Activated CD8-positive, alpha-beta T cell treated with anti-CD3 and anti-CD28 coated beads for 36 hours (primary cell): Measurements from ENCODE around the gene ADARB1. TPM values are rescaled to one million over a fixed set of nuclear protein-coding genes. Genes with fewer than 3 reads are reported as not detected.

Source experiments
- ATAC-seq: fragments of 200-7000 bp; cut with Tn5 transposase; one replicate; pipeline ENCODE4 v1.10.0; 2021; ENCODE audit warnings: mild to moderate bottlenecking, moderate library complexity
- CTCF ChIA-PET: fragments of 350-600 bp; sonication (Branson Sonifier 250); formaldehyde crosslinking; loops from one replicate; lab custom pipeline; 2021; ENCODE audit warnings: antibody characterized with exemption; lab: Charles Lee
- POLR2A ChIA-PET: fragments of 350-600 bp; sonication (Branson Sonifier 250); formaldehyde crosslinking; loops from one replicate; lab custom pipeline; 2021; ENCODE audit warnings: antibody characterized with exemption; lab: Charles Lee
- DNase-seq: peaks from one replicate; pipeline ENCODE4 v3.0.0-alpha.2; 2020
- H3K27ac Mint-ChIP-seq: one replicate; pipeline ENCODE4 v1.8.0; 2021; ENCODE audit warnings: mild to moderate bottlenecking, mixed read lengths
- H3K27me3 Mint-ChIP-seq: one replicate; pipeline ENCODE4 v1.8.0; 2021; ENCODE audit warnings: mixed read lengths
- H3K36me3 Mint-ChIP-seq: one replicate; pipeline ENCODE4 v1.8.0; 2021; ENCODE audit warnings: low read depth, mixed read lengths
- H3K4me1 Mint-ChIP-seq: one replicate; pipeline ENCODE4 v1.8.0; 2021; ENCODE audit warnings: low read depth, mixed read lengths
- H3K4me3 Mint-ChIP-seq: one replicate; pipeline ENCODE4 v1.8.0; 2021; ENCODE audit warnings: mild to moderate bottlenecking, moderate library complexity, mixed read lengths
- H3K9me3 Mint-ChIP-seq: one replicate; pipeline ENCODE4 v1.8.0; 2021; ENCODE audit warnings: mixed read lengths
- CTCF ChIP-seq: fragments of 200-600 bp; IDR thresholded peaks from one replicate; pipeline ENCODE4 v1.8.0; 2022; ENCODE audit warnings: antibody characterized with exemption, mild to moderate bottlenecking
- intact Hi-C: fragments of 100-400 bp; cut with micrococcal nuclease; formaldehyde crosslinking; loops from one replicate; pipeline ENCODE4 v1.10.0; 2022
- total RNA-seq, 2 experiments: library from RNA; stranded (reverse); gene quantifications; one replicate each; pipeline ENCODE4 v1.2.3, GENCODE V29; 2021

Gene ADARB1
- total RNA-seq, 2 experiments from 2014 or later: 36.2 to 37.1 TPM

GRCh38 chr21:45161038-45161945 is 86.9 kb downstream of the ADARB1 start:
- no peaks in the 10 kb centered on the region for H3K27me3 Mint-ChIP-seq
- CTCF ChIA-PET: interaction anchor here (0.8 to 1.7 kb wide), 2 partner anchors 8 to 24 kb away, joined by 3 to 5 read pairs; no protein-coding TSS in a partner anchor
- no peak overlapping the region for H3K4me3 Mint-ChIP-seq
- POLR2A ChIA-PET: no interaction called here
- H3K36me3 Mint-ChIP-seq: peaks cover 3% of the 10 kb centered on the region
- DNase-seq (no peak), ATAC-seq (no peak)
- H3K9me3 Mint-ChIP-seq: no peaks in the 10 kb centered on the region
- no peaks in the 10 kb centered on the region for H3K4me1 Mint-ChIP-seq
- intact Hi-C loops: no loop called here
- no peak for TF ChIP-seq CTCF
- no peak overlapping the region for H3K27ac Mint-ChIP-seq

- no peak for TF ChIP-seq CTCF
- ChIA-PET CTCF (interaction anchor here (1.7 to 1.9 kb wide), 2 partner anchors 9 to 25 kb away, joined by 5 to 7 read pairs; no protein-coding TSS in a partner anchor), POLR2A (no interaction called here)
- H3K4me3 Mint-ChIP-seq: no peak overlapping the region
- no peak overlapping the region for H3K27ac Mint-ChIP-seq
- no peaks in the 10 kb centered on the region for H3K9me3 Mint-ChIP-seq
- no peaks in the 10 kb centered on the region for H3K4me1 Mint-ChIP-seq
- no peaks in the 10 kb centered on the region for H3K36me3 Mint-ChIP-seq
- intact Hi-C loops: no loop called here
- ATAC-seq (no peak), DNase-seq (no peak)
- no peaks in the 10 kb centered on the region for H3K27me3 Mint-ChIP-seq
Measured at GRCh38 chr21:45162115-45162514, 87.7 kb downstream of the ADARB1 start.

DNA sequence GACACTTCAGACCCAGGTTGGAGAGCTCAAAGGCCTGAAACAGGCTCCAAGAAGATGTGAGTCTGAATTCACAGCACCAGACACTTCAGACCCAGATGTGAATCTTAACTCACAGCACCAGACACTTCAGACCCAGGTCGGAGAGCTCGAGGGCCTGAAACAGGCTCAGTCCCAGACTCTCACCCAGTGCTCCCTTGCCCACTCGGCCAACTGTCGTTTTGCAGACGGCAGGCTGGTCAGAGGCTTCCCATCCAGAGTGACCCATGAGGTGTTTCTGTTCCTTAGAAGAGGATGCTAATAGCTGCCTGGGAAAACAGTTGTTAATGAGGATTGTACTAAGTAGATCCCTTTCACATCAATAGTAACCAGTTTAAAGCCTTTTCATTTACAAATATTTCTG is 88.4 kb downstream of the ADARB1 start:
- no peak overlapping the region for H3K4me3 Mint-ChIP-seq
- CTCF ChIA-PET: interaction anchor here (1.7 to 1.9 kb wide), 2 partner anchors 10 to 26 kb away, joined by 5 to 7 read pairs; no protein-coding TSS in a partner anchor
- no peak overlapping the region for H3K27ac Mint-ChIP-seq
- TF ChIP-seq CTCF: no peak
- no peaks in the 10 kb centered on the region for H3K4me1 Mint-ChIP-seq
- POLR2A ChIA-PET: interaction anchor here (1.0 kb wide), 1 partner anchor 11 kb away, joined by 3 read pairs; no protein-coding TSS in a partner anchor
- H3K27me3 Mint-ChIP-seq: no peaks in the 10 kb centered on the region
- no peaks in the 10 kb centered on the region for H3K36me3 Mint-ChIP-seq
- no peak for ATAC-seq
- H3K9me3 Mint-ChIP-seq: no peaks in the 10 kb centered on the region
- DNase-seq: no peak
- intact Hi-C loops: no loop called here

GRCh38 chr21:45163413-45164123 is 89.2 kb downstream of the ADARB1 start:
- intact Hi-C loops: no loop called here
- no peak for DNase-seq
- ChIA-PET CTCF (interaction anchor here (1.9 to 5.5 kb wide), 2 partner anchors 10 to 11 kb away, joined by 7 to 19 read pairs; no protein-coding TSS in a partner anchor), POLR2A (interaction anchor here (1.0 to 1.1 kb wide), 2 partner anchors 10 to 42 kb away, joined by 3 read pairs; no protein-coding TSS in a partner anchor)
- Mint-ChIP-seq H3K9me3 (no peaks in the 10 kb centered on the region), H3K27ac (no peak overlapping the region), H3K4me1 (peaks cover 4% of the 10 kb centered on the region), H3K27me3 (no peaks in the 10 kb centered on the region), H3K36me3 (no peaks in the 10 kb centered on the region), H3K4me3 (no peak overlapping the region)
- ATAC-seq: no peak
- no peak for TF ChIP-seq CTCF
